PC-9 (cell line): ENCODE measurements around the gene PI4KA.

Experiments used
- EZH2 ChIP-seq: fragments of 200-600 bp; sonication (generic); IDR thresholded peaks from 2 replicates; pipeline ENCODE4 v1.8.0; 2017; ENCODE audit warnings: antibody characterized with exemption, low read depth
- TF ChIP-seq, protein P1 (sequence below): fragments of 200-600 bp; sonication (generic); conservative IDR thresholded peaks from 2 replicates; pipeline ENCODE4 v1.6.1; 2017; ENCODE audit warnings: mixed run types, antibody characterized with exemption, mild to moderate bottlenecking, moderate library complexity

DNA sequence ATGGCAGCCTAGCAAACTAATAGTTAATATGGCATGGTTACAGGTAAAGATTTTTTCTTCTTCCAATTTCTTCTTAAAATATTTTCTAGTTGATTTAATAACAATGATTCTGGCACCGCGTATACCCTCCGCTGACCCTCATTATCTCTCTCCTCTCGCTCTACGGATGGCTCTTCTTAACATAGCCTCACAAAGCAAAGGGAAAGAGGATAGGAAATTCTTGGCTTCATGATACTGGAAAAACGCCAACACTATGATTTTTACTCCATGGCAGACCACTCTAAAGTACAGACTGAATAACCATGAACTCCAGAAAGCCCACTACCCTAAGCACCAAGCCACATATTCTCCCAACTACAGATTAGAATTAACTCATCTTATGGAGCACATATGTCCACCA, 6.1 kb downstream of the PI4KA start:
- TF ChIP-seq, protein P1, sequence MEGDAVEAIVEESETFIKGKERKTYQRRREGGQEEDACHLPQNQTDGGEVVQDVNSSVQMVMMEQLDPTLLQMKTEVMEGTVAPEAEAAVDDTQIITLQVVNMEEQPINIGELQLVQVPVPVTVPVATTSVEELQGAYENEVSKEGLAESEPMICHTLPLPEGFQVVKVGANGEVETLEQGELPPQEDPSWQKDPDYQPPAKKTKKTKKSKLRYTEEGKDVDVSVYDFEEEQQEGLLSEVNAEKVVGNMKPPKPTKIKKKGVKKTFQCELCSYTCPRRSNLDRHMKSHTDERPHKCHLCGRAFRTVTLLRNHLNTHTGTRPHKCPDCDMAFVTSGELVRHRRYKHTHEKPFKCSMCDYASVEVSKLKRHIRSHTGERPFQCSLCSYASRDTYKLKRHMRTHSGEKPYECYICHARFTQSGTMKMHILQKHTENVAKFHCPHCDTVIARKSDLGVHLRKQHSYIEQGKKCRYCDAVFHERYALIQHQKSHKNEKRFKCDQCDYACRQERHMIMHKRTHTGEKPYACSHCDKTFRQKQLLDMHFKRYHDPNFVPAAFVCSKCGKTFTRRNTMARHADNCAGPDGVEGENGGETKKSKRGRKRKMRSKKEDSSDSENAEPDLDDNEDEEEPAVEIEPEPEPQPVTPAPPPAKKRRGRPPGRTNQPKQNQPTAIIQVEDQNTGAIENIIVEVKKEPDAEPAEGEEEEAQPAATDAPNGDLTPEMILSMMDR = no peak
- no peak for TF ChIP-seq EZH2
